ENCODE measurements around the gene EFEMP2.
A peak's percentile ranks its signal among the peaks of the same experiment; 100 is the strongest.

The EFEMP2 gene

GRCh38 chr11:65826984-65827735 is 45.4 kb downstream of the EFEMP2 start:
- DNase-seq (ENCODE audit: low read depth in 3 of 3), result no peak

DNA sequence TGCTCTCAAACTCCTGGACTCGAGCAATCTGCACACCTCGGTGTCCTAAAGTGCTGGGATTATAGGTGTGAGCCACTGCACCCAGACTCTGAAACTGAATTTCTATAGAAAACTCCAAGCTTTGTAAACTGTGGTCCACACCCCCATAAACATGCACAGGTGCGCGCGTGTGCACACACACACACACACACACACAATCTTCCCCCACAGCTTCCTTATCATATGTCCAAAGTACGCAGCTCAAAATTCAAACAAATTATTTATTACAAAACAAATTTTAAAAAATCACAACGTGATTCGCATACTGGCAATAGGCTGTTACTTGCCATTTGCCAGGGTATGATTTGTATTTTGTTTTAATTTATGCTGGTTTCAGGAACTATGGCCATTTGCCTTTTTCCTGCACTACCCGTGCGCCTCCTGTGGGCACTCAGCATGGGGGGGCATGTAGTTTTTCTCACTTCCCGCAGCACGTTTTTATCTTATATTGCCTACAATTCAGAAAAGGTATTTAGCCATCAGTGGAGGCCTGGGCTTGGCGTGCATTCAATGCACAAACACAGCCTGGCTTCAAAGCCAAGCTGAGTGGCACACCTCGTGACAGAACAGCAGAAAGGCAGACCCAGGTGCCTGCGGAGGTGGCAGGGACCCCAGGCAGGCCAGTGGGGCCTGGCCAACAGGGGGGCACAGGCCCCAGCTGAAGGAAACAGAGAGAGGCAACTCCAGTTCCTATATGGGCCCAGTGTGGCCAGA is 49.6 kb downstream of the EFEMP2 start:
- no peak for DNase-seq (ENCODE audit: low read depth in 3 of 3)

DNA sequence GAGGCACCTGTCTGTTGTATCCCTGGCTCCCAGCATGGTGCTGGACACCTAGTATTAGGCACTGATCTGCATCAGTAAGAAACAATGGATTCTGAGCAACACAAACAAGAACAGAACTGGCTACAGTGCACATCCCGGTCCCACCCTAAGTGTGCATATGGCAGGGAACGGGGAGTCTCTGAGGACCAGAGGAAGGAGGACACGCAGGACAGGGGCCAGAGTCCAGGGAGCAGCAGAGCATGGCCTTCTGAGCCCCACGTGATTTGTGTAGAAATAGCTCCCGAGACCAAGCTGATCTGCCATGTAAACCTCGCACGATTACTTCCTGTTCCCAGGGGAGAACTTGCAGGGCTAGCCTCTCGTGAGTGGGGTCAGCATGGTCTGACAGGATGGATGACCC is 51.5 kb downstream of the EFEMP2 start:
- DNase-seq (ENCODE audit: low read depth in 3 of 3), result no peak

DNA sequence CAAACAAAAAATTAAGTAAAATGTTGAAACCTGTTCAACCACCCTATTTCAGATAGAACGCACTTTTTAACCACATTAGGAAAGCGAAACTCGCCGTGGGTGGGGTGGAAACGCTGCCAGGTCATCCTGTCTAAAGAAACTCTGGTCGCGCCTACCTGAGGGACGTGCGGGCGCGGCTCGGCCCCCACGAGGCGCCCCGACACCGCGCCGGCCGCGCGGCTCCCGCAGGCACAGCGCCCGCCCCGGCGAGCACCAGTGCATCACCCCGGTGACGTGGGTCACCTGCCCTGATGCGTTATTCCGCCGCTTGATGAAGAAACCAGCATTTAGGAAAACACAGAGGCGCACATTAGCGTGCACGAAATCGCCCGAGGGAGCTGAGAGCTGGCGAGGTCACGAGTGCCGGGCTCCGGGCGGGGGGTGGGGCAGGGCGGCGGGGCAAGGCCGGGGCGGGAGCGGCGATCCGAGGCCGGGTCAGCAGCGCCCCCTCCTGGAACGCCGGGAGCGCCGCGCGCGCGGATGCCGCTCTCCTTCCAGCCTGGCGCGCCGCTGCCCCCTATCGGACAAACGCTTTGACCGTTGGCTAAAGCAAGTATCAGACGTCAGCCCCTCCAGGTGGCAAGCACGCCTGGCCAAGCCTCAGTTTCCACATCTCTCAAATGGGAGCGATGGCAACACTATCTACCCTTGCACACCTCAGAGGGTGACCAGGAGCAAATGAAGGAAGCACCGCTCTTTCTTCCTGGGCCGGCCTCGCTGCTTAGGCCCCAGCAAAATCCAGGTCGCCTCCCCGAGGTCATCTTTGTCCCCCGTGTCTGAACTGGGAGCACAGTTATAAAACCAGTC is 54.5 kb downstream of the EFEMP2 start:
- DNase-seq (ENCODE audit: low read depth in 3 of 3), result peak; percentile 87 to 97 (median 90)

DNA sequence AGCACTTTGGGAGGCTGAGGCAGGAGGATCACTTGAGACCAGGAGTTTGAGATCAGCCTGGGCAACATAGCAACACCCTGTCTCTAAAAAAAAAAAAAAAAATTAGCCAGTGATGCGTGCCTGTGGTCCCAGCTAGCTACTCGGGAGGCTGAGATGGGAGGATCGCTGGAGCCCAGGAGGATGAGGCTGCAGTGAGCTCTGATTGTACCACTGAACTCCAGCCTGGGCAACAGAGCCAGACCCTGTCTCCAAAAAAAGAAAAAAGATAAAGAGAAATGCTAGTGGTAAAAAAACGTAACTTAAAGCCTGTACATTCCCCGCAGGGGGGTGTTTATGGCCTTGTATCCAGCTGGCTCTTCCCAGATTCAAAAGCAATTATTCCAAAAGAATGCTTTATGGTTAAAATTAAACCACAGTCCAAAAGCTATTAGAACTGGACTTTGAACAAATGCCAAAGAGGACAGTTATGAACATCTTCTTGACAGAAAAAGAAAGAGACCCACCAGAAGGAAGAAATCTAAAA is 55.2 kb downstream of the EFEMP2 start:
- DNase-seq (ENCODE audit: low read depth in 3 of 3), result no peak

GRCh38 chr11:65816696-65817095 is 55.9 kb downstream of the EFEMP2 start:
- DNase-seq (ENCODE audit: low read depth in 3 of 3), result no peak
